Fibroblast of pulmonary artery (primary cell): ENCODE measurements around the gene SLC35D1.
"Not testable (repeated sequence)": the region's sequence is repeated elsewhere in the genome, so short reads cannot be mapped to it uniquely, and the experiment has no call there.

Source experiments
- DNase-seq: peaks from one replicate; pipeline ENCODE4 v3.0.0-alpha.2; 2010; ENCODE audit warnings: low read depth
- H3K4me3 ChIP-seq: replicated peaks from 2 replicates; pipeline ENCODE4 v1.5.1; 2011; ENCODE audit warnings: low read depth, mild to moderate bottlenecking, control low read depth, low read length, moderate library complexity
- TF ChIP-seq, protein P1 (sequence below): IDR thresholded peaks from 2 replicates; pipeline ENCODE4 v1.5.1; 2011; ENCODE audit warnings: mild to moderate bottlenecking, control low read depth, low read length, inconsistent platforms; ENCODE audit errors: missing control alignments

Gene SLC35D1

GRCh38 chr1:67088440-67088839, 34.5 kb upstream of the SLC35D1 start:
- H3K4me3 ChIP-seq = no peak overlapping the region
- TF ChIP-seq, protein P1, sequence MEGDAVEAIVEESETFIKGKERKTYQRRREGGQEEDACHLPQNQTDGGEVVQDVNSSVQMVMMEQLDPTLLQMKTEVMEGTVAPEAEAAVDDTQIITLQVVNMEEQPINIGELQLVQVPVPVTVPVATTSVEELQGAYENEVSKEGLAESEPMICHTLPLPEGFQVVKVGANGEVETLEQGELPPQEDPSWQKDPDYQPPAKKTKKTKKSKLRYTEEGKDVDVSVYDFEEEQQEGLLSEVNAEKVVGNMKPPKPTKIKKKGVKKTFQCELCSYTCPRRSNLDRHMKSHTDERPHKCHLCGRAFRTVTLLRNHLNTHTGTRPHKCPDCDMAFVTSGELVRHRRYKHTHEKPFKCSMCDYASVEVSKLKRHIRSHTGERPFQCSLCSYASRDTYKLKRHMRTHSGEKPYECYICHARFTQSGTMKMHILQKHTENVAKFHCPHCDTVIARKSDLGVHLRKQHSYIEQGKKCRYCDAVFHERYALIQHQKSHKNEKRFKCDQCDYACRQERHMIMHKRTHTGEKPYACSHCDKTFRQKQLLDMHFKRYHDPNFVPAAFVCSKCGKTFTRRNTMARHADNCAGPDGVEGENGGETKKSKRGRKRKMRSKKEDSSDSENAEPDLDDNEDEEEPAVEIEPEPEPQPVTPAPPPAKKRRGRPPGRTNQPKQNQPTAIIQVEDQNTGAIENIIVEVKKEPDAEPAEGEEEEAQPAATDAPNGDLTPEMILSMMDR = no peak
- DNase-seq = no peak

DNA sequence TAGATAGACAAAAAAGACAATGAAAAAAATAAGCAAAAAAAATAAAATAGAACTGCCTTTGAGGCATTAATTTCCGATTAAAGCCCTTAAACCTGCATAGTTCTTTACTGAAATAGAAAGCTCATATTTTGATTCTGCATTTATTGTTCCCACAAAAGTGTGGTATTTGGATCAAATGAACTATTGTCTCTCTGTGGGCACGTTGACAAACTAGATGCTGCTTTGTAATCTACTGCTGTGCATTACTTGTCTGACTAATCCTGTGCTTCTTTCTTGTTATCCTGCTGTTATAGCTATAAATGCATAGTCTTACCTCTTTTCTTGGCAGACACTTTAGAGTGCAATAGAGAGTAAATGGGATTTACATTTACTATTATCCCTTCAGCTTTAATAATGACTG, 31.4 kb upstream of the SLC35D1 start:
- DNase-seq = no peak
- TF ChIP-seq, protein P1 = no peak
- H3K4me3 ChIP-seq = no peak overlapping the region

DNA sequence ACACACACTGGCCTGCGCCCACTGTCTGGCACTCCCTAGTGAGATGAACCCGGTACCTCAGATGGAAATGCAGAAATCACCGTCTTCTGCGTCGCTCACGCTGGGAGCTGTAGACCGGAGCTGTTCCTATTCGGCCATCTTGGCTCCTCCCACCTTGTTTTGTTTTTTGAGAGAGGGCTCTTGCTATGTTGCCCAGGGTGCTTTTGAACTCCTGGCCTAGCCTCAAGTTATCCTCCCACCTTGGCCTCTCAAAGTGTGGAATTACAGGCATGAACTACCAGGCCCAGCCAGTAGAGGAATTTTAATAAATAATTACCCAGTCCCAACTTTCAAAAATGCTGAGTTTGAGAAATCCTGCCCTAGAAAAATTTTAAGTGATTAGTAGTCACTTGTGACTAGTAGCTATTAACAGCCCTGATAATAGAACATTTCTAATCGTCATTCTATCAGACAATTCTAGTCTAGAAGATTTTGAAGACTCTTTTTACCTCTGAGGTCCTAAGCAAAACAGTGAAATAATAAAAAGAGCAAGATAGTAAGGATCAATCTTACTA, 30.9 kb upstream of the SLC35D1 start:
- DNase-seq = no peak
- no peak overlapping the region for H3K4me3 ChIP-seq
- TF ChIP-seq, protein P1 = no peak

DNA sequence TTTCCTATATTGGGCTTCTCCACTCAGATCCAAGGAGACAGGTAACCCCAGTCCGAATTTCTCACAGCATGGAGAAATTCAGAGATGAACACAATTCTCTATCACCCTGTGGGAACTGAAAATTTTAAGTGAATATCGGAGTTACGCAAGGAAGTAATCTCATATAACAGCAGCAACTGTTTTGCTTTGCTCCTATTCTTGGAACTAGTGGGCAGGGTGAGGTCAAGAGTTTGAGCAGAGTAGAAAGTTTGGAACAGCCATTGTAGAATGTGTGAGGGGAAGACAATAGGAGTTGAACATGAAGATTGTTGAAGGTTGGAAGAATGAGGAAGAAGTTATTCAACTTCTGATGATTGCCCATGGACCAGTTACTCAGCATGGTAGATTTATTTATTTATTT, 24.3 kb upstream of the SLC35D1 start:
- no peak for DNase-seq
- TF ChIP-seq, protein P1 = no peak
- H3K4me3 ChIP-seq = no peak overlapping the region

DNA sequence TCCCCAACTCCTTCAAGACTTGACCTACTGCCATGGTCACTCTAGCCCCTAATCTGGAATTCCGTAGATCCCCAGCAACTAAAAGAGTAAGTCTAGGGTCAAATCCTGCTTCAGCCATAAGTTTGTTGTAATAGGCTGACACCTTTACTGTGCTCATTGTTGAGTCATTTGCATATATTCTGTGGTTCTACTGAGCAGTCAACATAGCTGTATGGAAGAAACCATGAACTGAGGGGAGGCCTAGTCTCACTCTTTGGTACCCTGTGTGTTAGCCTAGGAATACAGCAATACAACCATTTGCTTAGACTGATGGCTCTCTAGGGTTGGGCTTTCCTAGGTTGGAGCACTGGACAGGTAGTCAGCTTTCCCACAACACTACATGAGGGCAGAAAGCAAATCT, 23.6 kb upstream of the SLC35D1 start:
- TF ChIP-seq, protein P1 = no peak
- no peak overlapping the region for H3K4me3 ChIP-seq
- DNase-seq = no peak

DNA sequence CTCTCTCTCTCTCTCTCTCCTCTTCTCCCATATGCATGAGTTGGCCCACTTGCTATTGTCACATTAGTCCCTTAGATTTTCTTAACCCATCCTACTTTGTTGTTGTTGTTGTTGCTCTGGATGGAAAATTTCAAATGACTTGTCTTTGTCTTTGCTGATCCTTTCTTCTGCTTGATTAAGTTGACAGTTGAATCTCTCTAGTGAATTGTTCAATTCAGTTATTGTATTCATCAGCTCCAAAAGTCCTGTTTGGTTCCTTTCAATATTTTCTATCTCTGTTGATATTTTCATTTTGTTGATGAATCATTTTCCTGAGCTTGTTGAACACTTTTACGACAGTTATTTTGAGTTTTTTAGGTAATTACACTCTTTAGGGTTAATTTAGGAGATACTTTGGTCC, 18.8 kb upstream of the SLC35D1 start:
- TF ChIP-seq, protein P1 = no peak
- H3K4me3 ChIP-seq = no peak overlapping the region
- DNase-seq = no peak

DNA sequence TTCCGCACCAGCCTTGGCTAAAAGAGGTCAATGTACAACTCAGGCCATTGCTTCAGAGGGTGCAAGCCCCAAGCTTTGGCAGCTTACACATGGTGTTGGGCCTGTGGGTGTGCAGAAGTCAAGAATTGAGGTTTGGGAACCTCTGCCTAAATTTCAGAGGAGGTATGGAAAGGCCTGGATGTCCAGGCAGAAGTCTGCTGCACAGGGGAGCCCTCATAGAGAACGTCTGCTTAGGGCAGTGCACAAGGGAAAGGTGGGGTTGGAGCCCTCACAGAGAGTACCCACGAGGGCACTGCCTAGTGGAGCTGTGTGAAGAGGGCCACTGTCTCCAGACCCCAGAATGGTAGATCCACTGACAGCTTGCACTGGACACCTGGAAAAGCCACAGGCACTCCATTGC, 13.7 kb upstream of the SLC35D1 start:
- not testable (repeated sequence) for H3K4me3 ChIP-seq, DNase-seq
